ENCODE data around the gene TOB1.

Gene TOB1

DNA sequence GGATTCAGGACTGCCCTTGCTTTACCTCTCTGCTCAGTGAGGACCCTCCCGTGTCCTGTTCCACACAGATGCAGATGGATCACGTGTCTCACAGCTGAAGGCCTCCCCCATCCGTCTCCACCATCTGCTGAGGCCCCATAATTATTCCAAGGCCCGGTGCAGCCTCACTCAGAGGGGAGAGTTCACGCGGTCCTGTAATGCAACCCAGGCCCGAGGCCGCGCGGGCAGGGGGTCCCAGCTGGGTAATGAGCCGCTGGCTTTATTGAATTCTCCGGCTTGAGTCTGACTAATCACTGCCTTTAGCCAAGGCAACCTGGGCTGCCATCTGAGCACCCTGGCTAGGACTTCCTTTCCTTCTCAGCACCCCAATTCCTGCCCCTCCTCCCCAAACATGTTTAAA, 35.2 kb downstream of the TOB1 start:
- peak; percentile 97 for DNase-seq

DNA sequence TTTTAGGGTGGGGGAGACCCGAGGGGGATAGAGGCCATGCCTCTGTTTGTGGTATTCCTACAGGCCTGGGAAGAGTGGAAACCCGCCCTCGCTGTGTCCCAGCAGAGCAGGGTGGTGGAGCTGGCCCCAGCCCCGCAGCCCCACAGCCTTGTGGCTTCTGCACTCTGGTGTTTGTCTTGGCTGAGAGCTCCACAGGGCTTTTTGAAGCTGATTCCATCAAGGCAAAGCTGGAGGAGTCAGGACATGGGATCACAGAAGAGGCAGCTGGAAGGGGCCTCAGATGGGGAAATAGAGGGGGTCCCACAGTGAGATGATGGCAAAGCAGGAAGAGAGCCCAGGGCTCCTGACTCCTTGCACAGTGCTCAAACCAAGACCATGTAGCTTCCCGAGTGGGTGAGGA, 35.8 kb downstream of the TOB1 start:
- peak; percentile 37 for DNase-seq

DNA sequence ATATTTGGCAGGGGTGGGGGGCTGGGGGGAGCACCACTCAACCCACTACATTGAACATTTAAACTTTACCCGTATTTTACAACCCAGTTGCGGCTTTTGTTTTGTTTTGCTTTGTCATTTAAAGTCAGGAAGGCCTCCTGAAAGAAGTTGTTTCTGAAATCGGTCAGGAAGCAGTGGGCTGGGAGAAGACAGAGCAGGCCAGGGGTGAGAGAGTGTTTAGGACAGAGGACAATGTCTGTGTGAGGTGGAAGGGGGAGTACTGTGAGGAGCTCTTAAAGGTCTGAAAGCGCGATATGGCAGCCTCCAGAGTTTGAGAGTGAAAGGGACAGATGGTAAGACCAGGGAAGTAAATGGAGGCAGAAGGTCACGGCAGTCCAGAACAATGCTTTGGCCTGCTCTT, 36.8 kb downstream of the TOB1 start:
- peak; percentile 45 for DNase-seq

DNA sequence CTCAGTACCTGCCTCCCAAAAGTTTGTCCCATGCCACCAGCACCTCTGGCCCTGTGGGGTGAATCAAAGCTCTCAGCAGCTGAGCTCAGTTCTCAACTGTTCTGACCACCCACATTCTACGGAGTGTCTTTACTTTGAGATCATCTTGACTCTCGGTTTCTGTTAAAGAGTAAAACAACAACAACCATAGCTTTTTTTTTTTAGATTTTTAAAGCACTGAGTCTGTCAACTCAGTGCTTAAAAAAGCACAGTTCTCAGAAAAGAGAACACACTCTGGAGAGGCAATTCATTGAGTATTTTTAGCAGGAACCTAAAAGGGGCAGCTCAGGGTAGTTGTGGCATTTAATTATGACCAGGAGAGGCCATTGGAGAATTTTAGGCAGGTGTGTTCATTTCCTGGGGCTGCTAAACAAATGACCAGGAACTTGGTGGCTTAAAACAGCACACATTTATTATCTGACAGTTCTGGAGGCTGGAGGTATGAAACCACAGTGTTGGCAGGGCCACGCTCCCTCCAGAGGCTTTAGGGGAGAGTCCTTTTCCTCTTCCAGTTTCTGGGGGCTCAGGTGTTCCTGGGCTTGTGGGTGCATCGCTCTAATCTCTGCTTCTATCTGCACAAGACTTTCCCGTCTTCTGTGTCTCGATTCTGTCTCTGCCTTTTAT, 37.5 kb downstream of the TOB1 start:
- DNase-seq = no peak

DNA sequence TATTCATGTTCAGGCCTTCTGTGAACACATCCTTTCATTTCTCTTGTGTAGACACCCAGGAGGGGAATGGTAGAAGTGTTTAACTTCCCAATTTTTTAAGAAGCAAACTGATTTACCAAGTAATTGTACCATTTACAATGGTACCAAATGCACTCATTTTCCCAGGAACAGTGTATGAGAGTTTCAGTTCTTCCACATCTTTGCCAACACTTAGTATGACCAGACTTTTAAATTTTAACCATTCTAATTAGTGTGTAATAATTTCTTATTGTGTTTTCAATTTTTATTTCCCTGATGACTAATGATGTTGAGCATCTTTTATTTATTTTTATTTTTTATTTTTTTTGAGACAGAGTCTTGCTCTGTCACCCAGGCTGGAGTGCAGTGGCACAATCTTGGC, 41.0 kb downstream of the TOB1 start:
- no peak for DNase-seq

DNA sequence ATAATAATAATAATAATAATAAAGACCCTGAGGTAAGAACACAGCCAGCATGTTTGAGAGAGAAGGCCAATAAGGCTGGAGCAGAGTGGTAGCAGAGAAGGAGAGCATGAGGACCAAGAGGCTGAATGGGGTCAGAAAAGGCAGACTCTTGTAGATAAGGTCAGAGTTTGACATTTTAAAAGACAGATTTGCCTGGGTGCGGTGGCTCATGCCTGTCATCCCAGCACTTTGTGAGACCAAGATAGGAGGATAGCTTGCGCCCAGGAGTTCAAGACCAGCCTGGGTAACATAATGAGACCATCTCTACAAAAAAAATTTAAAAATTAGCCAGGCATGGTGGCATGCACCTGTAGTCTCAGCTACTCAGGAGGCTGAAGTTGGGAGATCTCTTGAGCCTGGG, 41.7 kb downstream of the TOB1 start:
- no peak for DNase-seq

DNA sequence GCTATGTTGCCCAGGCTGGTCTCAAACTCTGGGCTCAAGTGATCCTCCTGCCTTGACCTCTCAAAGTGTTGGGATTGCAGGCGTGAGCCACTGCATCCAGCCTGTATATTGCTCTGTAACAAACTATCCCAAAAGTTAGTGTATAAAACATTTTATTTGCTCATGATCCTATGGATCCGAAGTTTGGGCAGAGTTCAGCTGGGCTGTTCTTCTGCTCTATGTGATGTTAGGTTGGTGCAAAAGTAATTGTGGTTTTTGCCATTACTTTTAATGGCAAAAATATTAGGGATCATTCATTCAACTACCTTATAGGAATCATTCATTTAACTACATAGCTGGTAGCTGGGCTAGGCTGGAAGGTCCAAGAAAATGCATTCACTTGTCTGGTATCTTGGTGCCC, 43.6 kb downstream of the TOB1 start:
- DNase-seq = no peak

DNA sequence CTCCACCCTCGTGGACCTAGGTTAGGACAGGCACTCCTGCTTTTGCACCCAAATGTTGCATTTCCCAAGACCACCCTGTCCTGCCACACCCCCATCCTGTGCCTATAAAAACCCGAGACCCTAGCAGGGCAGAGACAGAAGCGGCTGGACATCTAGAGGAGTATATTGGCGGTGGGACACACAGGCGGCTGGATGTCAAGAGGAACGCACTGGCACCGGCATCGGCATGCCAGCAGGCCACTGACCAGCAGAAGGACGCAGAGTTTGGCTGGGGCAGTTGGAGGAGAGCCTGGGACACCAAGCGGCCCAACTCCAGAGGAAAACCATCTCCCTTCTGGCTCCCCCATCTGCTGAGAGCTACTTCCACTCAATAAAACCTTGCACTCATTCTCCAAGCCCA, 45.5 kb downstream of the TOB1 start:
- no peak for DNase-seq

DNA sequence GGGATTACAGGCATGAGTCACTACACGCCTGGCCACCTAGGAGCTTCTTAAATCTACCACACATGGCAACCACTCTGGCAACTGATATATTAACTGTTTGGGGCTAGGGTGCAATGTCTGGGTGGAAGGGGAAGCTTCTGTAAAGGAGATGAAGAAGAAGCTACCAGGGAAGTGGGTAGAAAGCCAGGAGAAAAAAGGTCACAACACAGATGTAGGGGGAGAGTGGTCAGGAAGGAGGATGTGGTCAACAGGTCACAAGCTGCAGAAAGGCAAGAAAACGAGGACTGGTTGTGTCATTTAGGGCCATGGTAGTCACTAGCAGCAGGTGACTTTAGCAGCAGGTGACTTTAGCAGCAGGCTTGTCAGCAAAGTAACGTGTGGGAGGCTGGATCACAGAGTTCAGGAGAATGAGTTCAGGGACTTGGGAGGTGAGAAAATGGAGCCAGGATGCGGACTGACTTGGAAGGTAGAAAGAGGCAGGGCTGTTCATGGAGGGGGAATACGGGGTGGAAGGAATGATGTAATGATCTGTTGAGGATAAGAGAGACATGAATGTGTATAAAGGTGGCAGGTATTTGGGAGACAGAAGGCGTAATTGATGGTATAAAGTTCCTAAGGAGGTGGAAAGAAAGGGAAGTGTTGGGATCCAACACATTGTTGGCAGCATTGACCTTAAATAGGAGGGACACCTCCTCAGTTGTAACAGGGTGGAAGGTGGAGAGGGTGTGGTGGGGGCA, 47.1 kb downstream of the TOB1 start:
- no peak for DNase-seq

DNA sequence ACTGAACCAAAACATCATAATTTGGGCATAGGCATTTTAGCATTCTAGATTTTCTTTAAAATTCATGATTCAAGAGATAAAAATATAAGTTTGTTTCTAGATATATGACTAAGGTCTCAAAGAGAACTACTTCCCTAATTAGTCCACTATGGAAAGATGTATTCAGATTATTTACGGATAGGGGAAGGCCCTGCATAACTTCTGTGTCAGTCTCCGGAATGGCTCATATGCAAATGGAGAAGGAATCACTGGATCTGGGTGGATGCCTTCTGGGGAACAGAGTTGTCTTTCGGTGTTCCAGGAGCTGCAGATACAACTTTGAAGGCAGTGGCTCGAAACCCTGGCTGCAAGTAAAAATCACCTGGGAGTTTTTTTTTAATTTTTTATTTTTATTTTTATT, 47.9 kb downstream of the TOB1 start:
- no peak for DNase-seq

DNA sequence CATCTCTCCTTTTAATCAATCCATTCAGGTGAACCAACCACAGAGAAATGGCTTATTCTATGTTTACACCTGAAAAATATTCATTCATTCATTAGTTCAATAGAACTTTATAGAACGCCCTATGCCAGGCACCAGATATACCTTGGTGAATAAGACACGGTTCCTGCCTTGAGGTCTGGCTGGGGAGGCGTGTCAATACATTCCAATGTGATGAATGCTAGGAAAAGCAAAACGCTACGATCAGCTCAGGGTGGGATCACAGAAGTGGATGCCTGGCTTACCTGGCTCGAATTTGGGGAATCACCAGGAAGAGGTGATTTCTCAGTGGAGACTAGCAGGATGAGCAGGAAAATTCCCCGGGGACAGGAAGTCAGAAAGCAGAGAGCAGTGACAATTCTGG, 48.3 kb downstream of the TOB1 start:
- no peak for DNase-seq

DNA sequence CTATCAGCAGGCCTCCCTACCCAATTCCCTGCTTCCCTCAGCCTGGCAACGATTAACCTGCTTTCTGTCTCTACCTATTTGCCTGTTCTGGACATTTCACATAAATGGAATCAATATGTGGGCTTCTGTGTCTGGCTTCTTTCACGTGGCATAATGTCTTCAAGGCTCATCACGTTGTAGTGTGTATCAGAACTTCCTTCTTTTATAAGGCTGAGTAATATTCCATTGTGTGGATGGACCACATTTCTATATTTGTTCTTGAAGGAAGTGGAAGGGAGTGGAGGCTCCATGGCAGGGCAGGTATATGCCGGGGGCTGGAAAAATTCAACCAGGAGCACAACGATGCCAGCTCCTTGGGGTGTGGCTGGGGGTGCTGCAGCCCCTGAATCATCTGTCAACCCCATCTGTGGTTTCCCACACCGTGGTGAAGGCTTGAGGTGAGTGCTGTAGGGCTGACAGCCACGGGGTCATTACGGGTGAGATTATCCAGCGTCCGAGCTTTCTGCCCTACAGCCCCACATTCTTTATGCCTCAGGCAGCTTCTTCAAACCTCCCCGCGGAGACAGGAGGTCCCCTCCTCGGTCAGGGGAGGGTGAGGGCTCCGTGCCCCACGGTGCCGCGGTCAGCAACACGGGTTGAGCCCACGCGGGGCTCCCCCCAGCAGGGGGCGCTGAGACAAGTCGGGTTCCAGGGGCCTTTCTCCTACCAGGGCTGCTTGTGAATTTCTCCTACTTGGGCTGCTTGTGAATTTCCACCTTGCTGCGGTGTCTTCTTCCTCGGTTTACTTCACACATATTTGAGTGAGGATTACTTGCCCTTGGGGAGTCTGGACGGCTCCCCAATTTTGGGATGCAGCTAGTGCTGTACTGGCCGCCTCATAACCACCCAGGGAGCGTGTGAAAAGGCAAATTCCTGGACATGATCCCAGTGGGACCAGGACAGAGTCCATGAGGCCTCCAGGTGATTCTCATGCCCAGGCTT, 49.1 kb downstream of the TOB1 start:
- DNase-seq = peak; percentile 76

DNA sequence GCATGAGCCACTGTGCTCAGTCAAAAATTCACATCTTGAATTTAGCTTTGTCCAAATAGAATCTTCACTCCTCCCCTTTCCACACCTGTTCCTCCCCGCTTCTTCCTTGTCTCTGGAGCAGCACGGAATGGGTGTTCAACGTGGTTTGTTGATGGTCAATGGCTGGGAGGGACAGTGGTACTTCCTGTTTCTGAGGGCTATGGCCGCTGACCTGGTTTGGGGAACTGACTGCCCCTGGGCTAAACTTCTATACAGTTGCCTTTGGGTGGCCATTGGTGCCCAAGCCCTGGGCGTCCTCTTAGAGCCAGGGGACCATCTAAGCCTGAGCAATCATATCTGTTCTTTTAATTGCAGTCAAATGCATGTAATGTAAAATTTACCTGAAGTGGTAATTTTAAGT, 49.9 kb downstream of the TOB1 start:
- no peak for DNase-seq

DNA sequence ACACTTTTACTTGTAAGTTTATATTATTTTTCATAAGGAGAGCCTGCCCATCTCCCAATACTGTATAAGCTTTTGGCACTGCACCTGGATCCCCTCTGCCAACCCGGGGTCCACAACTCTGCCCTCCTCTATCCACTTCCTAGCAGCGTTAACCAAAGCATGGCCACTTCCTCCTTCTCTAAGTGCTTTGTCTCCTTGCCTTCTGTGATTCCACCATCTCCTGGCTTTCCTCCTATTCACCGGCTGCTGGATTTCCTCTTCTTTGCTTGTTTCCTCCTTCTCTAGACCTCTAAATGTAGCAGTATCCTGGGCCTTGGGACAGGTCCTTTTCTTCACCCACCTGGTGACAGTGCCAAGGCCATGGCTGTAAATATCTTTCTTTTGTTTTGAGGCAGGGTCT, 50.8 kb downstream of the TOB1 start:
- no peak for DNase-seq

DNA sequence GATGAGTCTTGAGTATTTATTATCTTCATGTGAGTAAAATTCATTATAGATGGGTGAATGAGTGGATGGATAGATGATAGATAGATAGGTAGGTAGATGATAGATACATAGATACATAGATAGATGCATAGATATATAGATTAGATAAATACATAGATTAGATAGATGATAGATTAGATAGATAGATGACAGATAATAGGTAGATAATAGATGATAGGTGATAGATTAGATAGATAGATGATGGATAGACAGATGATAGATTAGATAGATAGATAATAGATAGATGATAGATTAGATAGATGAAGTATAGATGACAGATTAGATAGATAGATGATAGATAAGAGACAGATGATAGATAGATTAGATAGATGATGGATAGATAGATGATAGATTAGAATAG, 52.6 kb downstream of the TOB1 start:
- DNase-seq = no peak

Data from NCI-H82 (cell line).